ENCODE measurements around the gene SLC66A2. TPM values are rescaled to one million over a fixed set of nuclear protein-coding genes. Genes with fewer than 3 reads are reported as not detected.
A peak's percentile ranks its signal among the peaks of the same experiment; 100 is the strongest.

Gene SLC66A2
- total RNA-seq, 2 donors from 2014 or later = 39.1 to 51.2 TPM

GRCh38 chr18:79988451-79989194, 37.2 kb upstream of the SLC66A2 start, which contains the start of gene TXNL4A:
Gene TXNL4A (minus strand): TSS chr18:79988563. CDS start chr18:79988392, 171 bp downstream.
- ATAC-seq (ENCODE audit: insufficient number of reproducible peaks, low FRiP score, low read depth) = peak; percentile 85
- Histone ChIP-seq H3K4me1 (ENCODE audit: control insufficient read depth in 1 of 2, low read depth in 2 of 2) (peaks cover 16 to 23% of the 10 kb centered on the region in 2 donors), H3K36me3 (no peaks in the 10 kb centered on the region), H3K4me3 (peak within 1 kb of the TSS; percentile 96), H3K27me3 (replicated peaks; ENCODE audit: insufficient read depth) (no peaks in the 10 kb centered on the region), H3K27ac (peak within 1 kb of the TSS; percentile 97 to 98), H3K9me3 (no peaks in the 10 kb centered on the region)
- peak; percentile 12 for DNase-seq (ENCODE audit: low spot score)
- TF ChIP-seq CTCF (IDR thresholded peaks at IDR 0.05) = no peak

GRCh38 chr18:79988071-79988450, 36.6 kb upstream of the SLC66A2 start:
- Histone ChIP-seq H3K4me1 (ENCODE audit: control insufficient read depth in 1 of 2, low read depth in 2 of 2) (peaks cover 16 to 28% of the 10 kb centered on the region in 2 donors), H3K27ac (peak overlapping the region; percentile 97 to 98), H3K36me3 (no peaks in the 10 kb centered on the region), H3K4me3 (peak overlapping the region; percentile 96), H3K27me3 (replicated peaks; ENCODE audit: insufficient read depth) (no peaks in the 10 kb centered on the region), H3K9me3 (no peaks in the 10 kb centered on the region)
- TF ChIP-seq CTCF (IDR thresholded peaks at IDR 0.05) = peak; percentile 25
- DNase-seq (ENCODE audit: low spot score) (no peak), ATAC-seq (ENCODE audit: insufficient number of reproducible peaks, low FRiP score, low read depth) (peak; percentile 5)

GRCh38 chr18:79987566-79987965, 36.1 kb upstream of the SLC66A2 start:
- TF ChIP-seq CTCF (IDR thresholded peaks at IDR 0.05) = no peak
- Histone ChIP-seq H3K36me3 (no peaks in the 10 kb centered on the region), H3K9me3 (no peaks in the 10 kb centered on the region), H3K4me1 (ENCODE audit: control insufficient read depth in 1 of 2, low read depth in 2 of 2) (peaks cover 16 to 30% of the 10 kb centered on the region in 2 donors), H3K4me3 (peak overlapping the region; percentile 96), H3K27me3 (replicated peaks; ENCODE audit: insufficient read depth) (no peaks in the 10 kb centered on the region), H3K27ac (peak overlapping the region in 1 of 2 donors; percentile 98)
- ATAC-seq (ENCODE audit: insufficient number of reproducible peaks, low FRiP score, low read depth) (no peak), DNase-seq (ENCODE audit: low spot score) (no peak)

DNA sequence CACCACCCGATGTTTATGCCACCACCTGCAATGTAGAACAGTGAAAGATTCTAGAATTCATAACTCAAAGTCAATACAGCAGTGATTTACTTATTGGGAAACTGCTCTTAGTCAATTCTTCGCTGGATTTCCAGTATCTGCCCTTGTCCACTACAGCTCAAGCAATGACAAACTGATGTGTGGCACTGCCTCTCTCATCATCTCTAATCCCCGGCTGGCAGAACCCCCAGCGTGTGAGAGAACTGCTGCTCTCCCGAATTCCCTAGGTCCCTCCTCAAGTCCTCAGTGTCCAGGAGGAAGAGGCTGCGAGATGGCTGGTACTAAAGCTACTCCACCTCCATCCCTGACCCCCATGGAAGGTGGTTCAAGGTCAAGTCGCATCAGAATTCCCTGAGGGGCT, 35.3 kb upstream of the SLC66A2 start:
- H3K27ac ChIP-seq = no peak overlapping the region
- TF ChIP-seq CTCF (IDR thresholded peaks at IDR 0.05) = no peak
- H3K36me3 ChIP-seq = no peaks in the 10 kb centered on the region
- DNase-seq (ENCODE audit: low spot score) (no peak), ATAC-seq (ENCODE audit: insufficient number of reproducible peaks, low FRiP score, low read depth) (no peak)
- no peaks in the 10 kb centered on the region for H3K27me3 ChIP-seq (replicated peaks; ENCODE audit: insufficient read depth)
- peaks cover 16 to 30% of the 10 kb centered on the region in 2 donors for H3K4me1 ChIP-seq (ENCODE audit: control insufficient read depth in 1 of 2, low read depth in 2 of 2)
- no peaks in the 10 kb centered on the region for H3K9me3 ChIP-seq
- H3K4me3 ChIP-seq = peak overlapping the region; percentile 96

DNA sequence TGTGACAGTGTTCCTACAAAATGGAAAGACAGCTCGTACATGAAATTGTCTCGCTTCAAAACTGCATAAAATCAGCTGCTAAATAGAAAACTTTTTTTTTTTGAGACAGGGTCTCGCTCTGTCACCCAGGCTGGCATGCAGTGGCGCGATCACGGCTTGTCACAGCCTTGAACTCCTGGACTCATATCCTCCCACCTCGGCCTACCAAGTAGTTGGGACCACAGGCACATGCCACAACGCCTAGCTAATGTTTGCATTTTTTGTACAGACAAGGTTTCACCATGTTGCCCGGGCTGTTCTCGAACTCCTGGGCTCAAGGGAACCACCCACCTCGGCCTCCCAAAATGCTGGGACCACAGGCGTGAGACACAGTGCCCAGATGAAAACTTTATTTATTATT, 33.7 kb upstream of the SLC66A2 start:
- no peak overlapping the region for H3K27ac ChIP-seq
- peaks cover 16 to 30% of the 10 kb centered on the region in 2 donors for H3K4me1 ChIP-seq (ENCODE audit: control insufficient read depth in 1 of 2, low read depth in 2 of 2)
- H3K9me3 ChIP-seq = no peaks in the 10 kb centered on the region
- no peaks in the 10 kb centered on the region for H3K36me3 ChIP-seq
- ATAC-seq (ENCODE audit: insufficient number of reproducible peaks, low FRiP score, low read depth) (no peak), DNase-seq (ENCODE audit: low spot score) (no peak)
- no peak for TF ChIP-seq CTCF (IDR thresholded peaks at IDR 0.05)
- no peaks in the 10 kb centered on the region for H3K27me3 ChIP-seq (replicated peaks; ENCODE audit: insufficient read depth)
- H3K4me3 ChIP-seq = no peak overlapping the region

Measured in thoracic aorta (tissue), 2 donors.